CD4-positive, alpha-beta memory T cell (primary cell): Measurements from ENCODE around the gene AP5Z1. TPM values are rescaled to one million over a fixed set of nuclear protein-coding genes. Genes with fewer than 3 reads are reported as not detected.

ENCODE experiments used
- CTCF ChIA-PET: fragments of 350-600 bp; sonication (Branson Sonifier 250); formaldehyde crosslinking; loops from one replicate; lab custom pipeline; 2021; ENCODE audit warnings: inconsistent platforms; ENCODE audit not compliant: partially characterized antibody; lab: Charles Lee
- POLR2A ChIA-PET: fragments of 350-600 bp; sonication (Branson Sonifier 250); formaldehyde crosslinking; loops from one replicate; lab custom pipeline; 2021; ENCODE audit not compliant: partially characterized antibody; lab: Charles Lee
- DNase-seq, 5 donors: peaks; one replicate each; pipeline versions ENCODE4 v3.0.0 to v3.0.0-alpha.2; 2020 to 2022; ENCODE audit warnings: mixed read lengths in 1 of 5
- H3K27ac ChIP-seq: one replicate; pipeline ENCODE4 v1.7.0; 2013; ENCODE audit warnings: low read depth, low read length
- H3K27me3 ChIP-seq: 2 replicates; pipeline ENCODE4 v1.7.0; 2013; ENCODE audit warnings: mild to moderate bottlenecking, low read length, moderate library complexity; ENCODE audit not compliant: insufficient read depth
- H3K36me3 ChIP-seq: 2 replicates; pipeline ENCODE4 v1.7.0; 2013; ENCODE audit warnings: mild to moderate bottlenecking, low read length, moderate library complexity; ENCODE audit not compliant: insufficient read depth
- H3K4me1 ChIP-seq: 2 replicates; pipeline ENCODE4 v1.7.0; 2013; ENCODE audit warnings: mild to moderate bottlenecking, low read length, moderate library complexity; ENCODE audit not compliant: insufficient read depth
- H3K4me3 ChIP-seq, 2 donors: one replicate each; pipeline ENCODE4 v1.7.0; 2013; ENCODE audit warnings: low read length in 2 of 2, mild to moderate bottlenecking in 1 of 2
- H3K9me3 ChIP-seq, 2 donors: one replicate each; pipeline ENCODE4 v1.7.0; 2013; ENCODE audit warnings: low read length in 2 of 2, control low read depth in 1 of 2; ENCODE audit not compliant: control insufficient read depth in 1 of 2
- H3K27ac Mint-ChIP-seq, 7 donors: one replicate each; pipeline ENCODE4 v1.8.0; 2020 to 2021; ENCODE audit warnings: mixed read lengths in 7 of 7, mild to moderate bottlenecking in 6 of 7, inconsistent platforms in 3 of 7, moderate library complexity in 3 of 7
- H3K27me3 Mint-ChIP-seq, 2 donors: one replicate each; pipeline ENCODE4 v1.8.0; 2020 to 2021; ENCODE audit warnings: mixed read lengths in 2 of 2
- H3K36me3 Mint-ChIP-seq, 2 donors: one replicate each; pipeline ENCODE4 v1.8.0; 2020 to 2021; ENCODE audit warnings: mixed read lengths in 2 of 2, inconsistent platforms in 1 of 2, mild to moderate bottlenecking in 1 of 2
- H3K4me1 Mint-ChIP-seq, 4 donors: one replicate each; pipeline ENCODE4 v1.8.0; 2020 to 2021; ENCODE audit warnings: mixed read lengths in 4 of 4, mild to moderate bottlenecking in 1 of 4
- H3K4me3 Mint-ChIP-seq, 8 donors: one replicate each; pipeline ENCODE4 v1.8.0; 2020 to 2021; ENCODE audit warnings: mixed read lengths in 8 of 8, mild to moderate bottlenecking in 7 of 8, moderate library complexity in 6 of 8, inconsistent platforms in 3 of 8
- H3K9me3 Mint-ChIP-seq, 8 donors: one replicate each; pipeline ENCODE4 v1.8.0; 2020 to 2021; ENCODE audit warnings: mixed read lengths in 8 of 8, mild to moderate bottlenecking in 5 of 8, inconsistent platforms in 3 of 8, moderate library complexity in 1 of 8
- intact Hi-C: fragments of 100-400 bp; cut with micrococcal nuclease; formaldehyde crosslinking; loops from one replicate; pipeline ENCODE4 v1.15.1; 2023
- polyA plus RNA-seq, 2 donors: library from polyadenylated mRNA; unstranded; fragments of 300-500 nt; fragmentation: Illumina TruSeq; gene quantifications; one replicate each; pipeline ENCODE4 v1.2.3, GENCODE V29; 2021
- total RNA-seq, 2 experiments: library from RNA; stranded (reverse); gene quantifications; one replicate each; pipeline ENCODE4 v1.2.3, GENCODE V29; 2021

The AP5Z1 gene
- total and polyA plus RNA-seq, 4 experiments from 2014 or later: 29.1 to 103 (median 70.4) TPM

DNA sequence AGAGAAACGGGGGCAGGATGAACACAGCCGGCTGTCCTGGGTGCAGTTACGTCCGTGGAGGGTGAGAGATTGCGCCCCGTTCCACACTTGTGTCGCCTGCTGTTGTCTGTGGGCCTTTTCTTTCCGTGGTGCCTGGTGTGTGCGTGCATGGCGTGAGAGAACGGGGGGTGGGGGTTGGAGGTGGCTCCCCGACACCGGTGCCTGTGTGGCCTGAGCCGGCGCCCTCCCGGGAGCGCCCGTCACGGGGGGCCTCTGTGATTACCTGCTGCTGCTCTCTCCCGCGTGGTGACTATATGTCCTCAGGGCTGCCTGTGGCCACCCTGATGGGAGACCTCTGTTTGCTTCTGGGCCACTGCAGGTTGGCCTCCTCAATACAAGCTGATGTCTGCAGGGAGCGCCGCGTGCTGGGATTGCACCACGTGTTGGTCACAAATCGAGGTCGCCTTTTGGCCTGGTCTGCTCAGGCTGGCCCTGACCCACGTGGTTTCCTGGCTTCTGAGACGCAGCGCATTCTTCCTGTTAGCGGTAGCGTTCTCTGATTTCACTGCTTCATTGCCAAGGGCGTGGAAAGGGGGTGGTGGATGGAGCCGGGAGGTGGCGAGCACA, 10.9 kb upstream of the AP5Z1 start:
- Mint-ChIP-seq H3K9me3 (no peaks in the 10 kb centered on the region), H3K27me3 (no peaks in the 10 kb centered on the region), H3K4me3 (no peak overlapping the region), H3K27ac (no peak overlapping the region), H3K36me3 (peaks cover 20 to 32% of the 10 kb centered on the region in 2 donors), H3K4me1 (peaks cover 0 to 7% (median 0%) of the 10 kb centered on the region in 4 donors)
- peaks cover 27% of the 10 kb centered on the region for H3K36me3 ChIP-seq
- intact Hi-C loops: no loop called here
- H3K27me3 ChIP-seq: no peaks in the 10 kb centered on the region
- DNase-seq: no peak
- no peak overlapping the region for H3K27ac ChIP-seq
- ChIA-PET POLR2A (interaction anchor here (1.8 kb wide), 1 partner anchor 11 kb away, joined by 5 read pairs; the partner anchor contains the start of gene AP5Z1), CTCF (interaction anchor here (1.1 kb wide), 1 partner anchor 13 kb away, joined by 3 read pairs; no protein-coding TSS in a partner anchor)
- H3K9me3 ChIP-seq: no peaks in the 10 kb centered on the region
- no peaks in the 10 kb centered on the region for H3K4me1 ChIP-seq
- H3K4me3 ChIP-seq: no peak overlapping the region

- peak overlapping the region in 1 of 7 donors; percentile 65 for H3K27ac Mint-ChIP-seq
- H3K36me3 ChIP-seq: peaks cover 21% of the 10 kb centered on the region
- no peak for DNase-seq
- ChIA-PET POLR2A (interaction anchor here (0.6 kb wide), 1 partner anchor 22 kb away, joined by 3 read pairs; no protein-coding TSS in a partner anchor), CTCF (no interaction called here)
- H3K9me3 Mint-ChIP-seq: no peaks in the 10 kb centered on the region
- no peaks in the 10 kb centered on the region for H3K27me3 Mint-ChIP-seq
- no peak overlapping the region for H3K4me3 ChIP-seq
- no peaks in the 10 kb centered on the region for H3K4me1 ChIP-seq
- H3K27me3 ChIP-seq: no peaks in the 10 kb centered on the region
- H3K4me3 Mint-ChIP-seq: no peak overlapping the region
- H3K4me1 Mint-ChIP-seq: peaks cover 0 to 8% (median 4%) of the 10 kb centered on the region in 4 donors
- intact Hi-C loops: no loop called here
- H3K27ac ChIP-seq: no peak overlapping the region
- peaks cover 13 to 20% of the 10 kb centered on the region in 2 donors for H3K36me3 Mint-ChIP-seq
- H3K9me3 ChIP-seq: no peaks in the 10 kb centered on the region
Measured at GRCh38 chr7:4765776-4766490, 9.5 kb upstream of the AP5Z1 start.

GRCh38 chr7:4766666-4767519, 8.5 kb upstream of the AP5Z1 start:
- Mint-ChIP-seq H3K4me3 (no peak overlapping the region), H3K27me3 (no peaks in the 10 kb centered on the region), H3K36me3 (peaks cover 5 to 11% of the 10 kb centered on the region in 2 donors), H3K27ac (peak overlapping the region in 3 of 7 donors; percentile 50 to 75 (median 53)), H3K4me1 (peaks cover 0 to 8% (median 4%) of the 10 kb centered on the region in 4 donors), H3K9me3 (no peaks in the 10 kb centered on the region)
- DNase-seq: no peak
- Histone ChIP-seq H3K27ac (no peak overlapping the region), H3K36me3 (peaks cover 18% of the 10 kb centered on the region), H3K27me3 (no peaks in the 10 kb centered on the region), H3K4me3 (no peak overlapping the region), H3K9me3 (no peaks in the 10 kb centered on the region), H3K4me1 (no peaks in the 10 kb centered on the region)
- POLR2A ChIA-PET: no interaction called here
- intact Hi-C loops: no loop called here
- CTCF ChIA-PET: interaction anchor here (1.4 kb wide), 1 partner anchor 26 kb away, joined by 3 read pairs; no protein-coding TSS in a partner anchor

DNA sequence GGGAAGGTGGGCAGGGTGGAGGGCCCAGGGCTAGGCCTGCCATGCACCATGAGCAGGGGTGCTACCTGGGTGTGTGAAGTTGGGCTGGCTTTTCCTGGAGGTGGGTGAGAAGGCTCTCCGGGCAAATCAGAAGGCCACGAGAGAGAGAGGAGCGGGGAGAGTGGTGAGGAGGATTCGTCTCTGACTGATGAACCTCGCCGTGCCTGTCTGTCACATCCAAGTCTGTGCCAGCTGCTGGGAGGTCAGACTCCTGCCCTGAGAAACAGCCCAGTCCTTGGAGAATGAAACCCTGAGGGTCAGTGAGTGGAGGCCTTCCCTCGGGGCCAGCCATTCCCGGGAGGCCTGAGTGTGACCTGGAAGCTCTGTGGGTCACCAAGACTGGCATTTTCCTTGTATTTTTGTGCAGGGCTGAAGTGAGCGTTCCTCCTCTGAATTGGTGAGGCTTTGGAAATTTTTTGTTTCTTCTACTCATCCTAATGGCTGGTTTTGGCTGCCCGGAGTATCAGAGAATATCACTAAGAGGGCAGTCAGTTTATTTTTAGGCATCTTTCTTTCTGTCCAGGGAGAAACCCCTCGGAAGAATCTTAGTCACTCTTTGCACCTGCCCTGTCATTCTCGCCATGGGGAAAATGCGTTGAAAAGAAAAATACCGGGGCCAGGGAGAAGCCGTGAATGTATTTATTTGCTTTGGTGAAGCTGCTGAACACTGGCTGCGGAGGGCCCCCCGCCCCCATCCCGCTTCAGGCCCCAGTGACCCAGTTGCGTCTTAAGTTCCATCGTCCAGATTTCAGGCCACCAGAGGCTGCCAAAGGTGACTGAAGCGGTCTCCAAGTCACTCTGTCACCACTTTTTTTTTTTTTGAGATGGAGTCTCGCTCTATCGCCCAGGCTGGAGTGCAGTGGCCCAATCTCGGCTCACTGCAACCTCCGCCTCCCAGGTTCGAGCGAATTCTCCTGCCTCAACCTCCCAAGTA, 6.5 kb upstream of the AP5Z1 start:
- no peak overlapping the region for H3K27ac ChIP-seq
- H3K27me3 ChIP-seq: no peaks in the 10 kb centered on the region
- no peaks in the 10 kb centered on the region for H3K9me3 ChIP-seq
- H3K36me3 ChIP-seq: peaks cover 2% of the 10 kb centered on the region
- POLR2A ChIA-PET: no interaction called here
- no peak for DNase-seq
- no peak overlapping the region for H3K4me3 Mint-ChIP-seq
- H3K36me3 Mint-ChIP-seq: peaks cover 0 to 5% of the 10 kb centered on the region in 2 donors
- no peak overlapping the region for H3K4me3 ChIP-seq
- intact Hi-C loops: no loop called here
- H3K27ac Mint-ChIP-seq: peak overlapping the region in 3 of 7 donors; percentile 25 to 54 (median 46)
- H3K27me3 Mint-ChIP-seq: no peaks in the 10 kb centered on the region
- CTCF ChIA-PET: no interaction called here
- no peaks in the 10 kb centered on the region for H3K9me3 Mint-ChIP-seq
- H3K4me1 Mint-ChIP-seq: peaks cover 3 to 11% (median 5%) of the 10 kb centered on the region in 4 donors
- H3K4me1 ChIP-seq: no peaks in the 10 kb centered on the region

DNA sequence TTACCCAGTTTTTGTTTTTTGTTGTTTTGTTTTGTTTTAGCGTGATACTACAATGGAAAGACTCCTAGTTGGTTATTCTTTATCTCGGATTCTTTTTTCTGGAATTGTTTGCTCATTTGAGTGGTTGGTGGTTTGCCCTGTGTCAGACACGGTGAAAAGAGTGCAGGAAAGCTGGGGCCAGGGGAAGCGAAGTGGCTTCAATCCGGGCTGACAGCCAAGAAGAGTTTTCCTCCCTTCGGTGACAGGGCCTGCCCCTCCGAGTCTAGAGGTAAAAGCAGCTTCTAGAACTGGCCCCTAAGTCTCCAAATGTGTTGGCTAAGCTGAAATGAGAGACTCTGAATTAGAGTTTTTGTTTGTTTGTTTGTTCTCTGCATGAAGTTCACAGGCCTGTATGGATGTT, 5.7 kb upstream of the AP5Z1 start:
- POLR2A ChIA-PET: no interaction called here
- H3K27me3 Mint-ChIP-seq: no peaks in the 10 kb centered on the region
- H3K27ac Mint-ChIP-seq: peak overlapping the region in 3 of 7 donors; percentile 43 to 87 (median 75)
- no peaks in the 10 kb centered on the region for H3K27me3 ChIP-seq
- no peak overlapping the region for H3K4me3 ChIP-seq
- no peak overlapping the region for H3K27ac ChIP-seq
- CTCF ChIA-PET: no interaction called here
- no peak for DNase-seq
- peaks cover 10 to 20% (median 13%) of the 10 kb centered on the region in 4 donors for H3K4me1 Mint-ChIP-seq
- intact Hi-C loops: no loop called here
- no peaks in the 10 kb centered on the region for H3K36me3 ChIP-seq
- H3K9me3 Mint-ChIP-seq: peaks cover 0 to 2% (median 0%) of the 10 kb centered on the region in 8 donors
- peak overlapping the region in 1 of 8 donors; percentile 34 for H3K4me3 Mint-ChIP-seq
- H3K36me3 Mint-ChIP-seq: peaks cover 0 to 4% of the 10 kb centered on the region in 2 donors
- H3K4me1 ChIP-seq: peaks cover 7% of the 10 kb centered on the region
- H3K9me3 ChIP-seq: no peaks in the 10 kb centered on the region

DNA sequence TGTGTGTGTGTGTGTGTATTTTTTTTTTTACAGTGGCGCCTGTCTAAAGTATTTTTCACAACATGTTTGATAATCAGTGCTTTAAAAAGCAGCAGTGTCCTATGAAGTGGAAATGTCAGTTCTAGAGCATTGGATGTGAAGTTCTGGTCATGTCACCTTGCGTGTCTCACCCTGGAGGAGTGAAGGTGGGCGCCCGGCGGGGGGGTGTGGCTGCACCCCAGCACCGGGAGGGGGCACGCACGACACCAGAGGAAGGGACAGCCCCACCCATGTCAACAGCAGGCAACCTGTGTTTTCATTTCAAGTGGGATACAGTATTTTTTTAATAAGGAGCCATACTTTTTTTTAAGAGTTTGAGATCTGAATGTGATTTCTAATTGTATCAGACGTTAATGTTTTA, 4.5 kb upstream of the AP5Z1 start:
- Histone ChIP-seq H3K27ac (no peak overlapping the region), H3K4me1 (peaks cover 9% of the 10 kb centered on the region), H3K27me3 (no peaks in the 10 kb centered on the region), H3K36me3 (no peaks in the 10 kb centered on the region), H3K9me3 (no peaks in the 10 kb centered on the region), H3K4me3 (no peak overlapping the region)
- POLR2A ChIA-PET: no interaction called here
- CTCF ChIA-PET: no interaction called here
- no peak for DNase-seq
- Mint-ChIP-seq H3K4me1 (peaks cover 15 to 30% (median 20%) of the 10 kb centered on the region in 4 donors), H3K36me3 (peaks cover 0 to 11% of the 10 kb centered on the region in 2 donors), H3K4me3 (no peak overlapping the region), H3K27me3 (no peaks in the 10 kb centered on the region), H3K27ac (peak overlapping the region in 3 of 7 donors; percentile 26 to 51 (median 37)), H3K9me3 (peaks cover 0 to 2% (median 0%) of the 10 kb centered on the region in 8 donors)
- intact Hi-C loops: no loop called here
